Neuronal stem cell (in vitro differentiated cells): ENCODE measurements around the gene SUPV3L1.

Experiments used
- DNase-seq: peaks from one replicate; pipeline ENCODE4 v3.0.0-alpha.2; 2013; ENCODE audit warnings: low spot score
- H2AFZ ChIP-seq: one replicate; pipeline ENCODE4 v1.6.1; 2013; ENCODE audit warnings: mild to moderate bottlenecking, low read length, inconsistent platforms
- H2AK5ac ChIP-seq: 2 replicates; pipeline ENCODE4 v1.6.1; 2013; ENCODE audit warnings: low read depth, mild to moderate bottlenecking, inconsistent platforms, low read length, moderate library complexity, mixed read lengths
- H2BK120ac ChIP-seq: 2 replicates; pipeline ENCODE4 v1.6.1; 2013; ENCODE audit warnings: low read depth, mild to moderate bottlenecking, inconsistent platforms, low read length, moderate library complexity, mixed read lengths
- H2BK12ac ChIP-seq: one replicate; pipeline ENCODE4 v1.6.1; 2013; ENCODE audit warnings: low read length, inconsistent platforms
- H2BK15ac ChIP-seq: 2 replicates; pipeline ENCODE4 v1.6.1; 2013; ENCODE audit warnings: mild to moderate bottlenecking, low read length, inconsistent platforms, mixed read lengths
- H2BK5ac ChIP-seq: one replicate; pipeline ENCODE4 v1.6.1; 2013; ENCODE audit warnings: inconsistent platforms, mild to moderate bottlenecking, low read length, moderate library complexity
- H3K14ac ChIP-seq: one replicate; pipeline ENCODE4 v1.6.1; 2013; ENCODE audit warnings: low read length, inconsistent platforms
- H3K18ac ChIP-seq: 2 replicates; pipeline ENCODE4 v1.6.1; 2013; ENCODE audit warnings: low read length, inconsistent platforms
- H3K23ac ChIP-seq: 2 replicates; pipeline ENCODE4 v1.6.1; 2013; ENCODE audit warnings: low read depth, mild to moderate bottlenecking, mixed read lengths, low read length, inconsistent platforms; ENCODE audit not compliant: poor library complexity
- H3K27ac ChIP-seq: replicated peaks from 3 replicates; pipeline ENCODE4 v1.5.1; 2013; ENCODE audit warnings: low read length, inconsistent platforms
- H3K27me3 ChIP-seq, 3 experiments: 2 replicates each; pipeline ENCODE4 v1.6.1; 2013; ENCODE audit warnings: low read length in 3 of 3, mild to moderate bottlenecking in 2 of 3, inconsistent platforms in 1 of 3, low read depth in 1 of 3, mixed read lengths in 1 of 3, moderate library complexity in 1 of 3; ENCODE audit not compliant: control insufficient read depth in 3 of 3, insufficient read depth in 3 of 3
- H3K36me3 ChIP-seq, 2 donors: replicated peaks in 1 of 2; 2 replicates each; pipeline ENCODE4 v1.6.1; 2013; ENCODE audit warnings: low read length in 2 of 2; ENCODE audit not compliant: control insufficient read depth in 2 of 2, insufficient read depth in 2 of 2
- H3K4ac ChIP-seq: 2 replicates; pipeline ENCODE4 v1.6.1; 2013; ENCODE audit warnings: inconsistent platforms, mild to moderate bottlenecking, low read length, moderate library complexity
- H3K4me1 ChIP-seq, 2 donors: 1 replicate in 1 of 2; 2 replicates in 1 of 2; pipeline ENCODE4 v1.6.1; 2013; ENCODE audit warnings: low read length in 2 of 2, low read depth in 1 of 2; ENCODE audit not compliant: control insufficient read depth in 2 of 2, insufficient read depth in 1 of 2
- H3K4me2 ChIP-seq: one replicate; pipeline ENCODE4 v1.6.1; 2013; ENCODE audit warnings: mild to moderate bottlenecking, low read length, inconsistent platforms; ENCODE audit not compliant: insufficient read depth, poor library complexity, severe bottlenecking
- H3K4me3 ChIP-seq, 2 donors: 2 replicates each; pipeline ENCODE4 v1.5.1; 2013; ENCODE audit warnings: low read length in 2 of 2, mild to moderate bottlenecking in 2 of 2, inconsistent platforms in 1 of 2, moderate library complexity in 1 of 2
- H3K79me1 ChIP-seq: one replicate; pipeline ENCODE4 v1.6.1; 2013; ENCODE audit warnings: low read depth, mild to moderate bottlenecking, inconsistent platforms, low read length, moderate library complexity
- H3K9ac ChIP-seq: one replicate; pipeline ENCODE4 v1.6.1; 2013; ENCODE audit warnings: mild to moderate bottlenecking, low read depth, low read length, inconsistent platforms; ENCODE audit not compliant: poor library complexity
- H3K9me3 ChIP-seq, 2 donors: replicated peaks in 1 of 2; 2 replicates each; pipeline versions ENCODE3 to v1.6.1; 2013; ENCODE audit warnings: low read length in 2 of 2, mild to moderate bottlenecking in 2 of 2, inconsistent platforms in 1 of 2, low read depth in 1 of 2, mixed read lengths in 1 of 2, moderate library complexity in 1 of 2; ENCODE audit not compliant: control insufficient read depth in 2 of 2, insufficient read depth in 1 of 2
- H4K8ac ChIP-seq: one replicate; pipeline ENCODE4 v1.6.1; 2013; ENCODE audit warnings: low read depth, mild to moderate bottlenecking, inconsistent platforms, low read length, moderate library complexity
- H4K91ac ChIP-seq: one replicate; pipeline ENCODE4 v1.6.1; 2013; ENCODE audit warnings: low read length, low read depth, mild to moderate bottlenecking, inconsistent platforms; ENCODE audit not compliant: poor library complexity
- WGBS, 2 donors: extraction: QIAGEN DNeasy Blood & Tissue Kit; methylation state at CpG; one replicate each; pipeline ENCODE4 v1.1.7; 2013; ENCODE audit warnings: missing lambda C conversion rate in 2 of 2, mixed read lengths in 1 of 2; ENCODE audit not compliant: insufficient read length in 2 of 2, insufficient replicate concordance in 1 of 2; ENCODE audit errors: extremely low coverage in 2 of 2; 5-methylcytosine and 5-hydroxymethylcytosine counted together

SUPV3L1 gene

DNA sequence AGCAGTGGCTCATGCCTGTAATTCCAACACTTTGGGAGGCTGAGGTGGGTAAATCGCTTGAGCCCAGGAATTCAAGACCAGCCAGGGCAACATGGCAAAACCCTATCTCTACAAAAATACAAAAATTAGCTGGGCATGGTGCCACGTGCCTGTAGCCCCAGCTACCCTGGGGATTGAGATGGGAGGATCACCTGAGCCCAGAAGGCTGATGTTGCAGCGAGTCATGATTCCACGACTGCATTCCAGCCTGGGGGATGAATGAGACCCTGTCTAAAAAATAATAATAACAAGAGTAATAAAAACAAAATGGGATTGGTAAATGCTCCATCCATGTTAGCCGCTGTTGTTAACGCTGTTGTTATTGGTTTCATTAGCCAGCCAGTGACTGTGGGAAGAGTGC lies 38.8 kb downstream of the SUPV3L1 start:
- H3K79me1 ChIP-seq, result no peaks in the 10 kb centered on the region
- H3K18ac ChIP-seq, result no peak overlapping the region
- H2BK120ac ChIP-seq, result no peak overlapping the region
- H4K91ac ChIP-seq, result no peak overlapping the region
- no peak overlapping the region for H3K14ac ChIP-seq
- H3K9ac ChIP-seq, result no peak overlapping the region
- WGBS, 2 donors, result no CpG with 5 or more reads among the region's 6 CpGs
- H3K4me2 ChIP-seq, result no peak overlapping the region
- no peak overlapping the region for H3K4ac ChIP-seq
- H4K8ac ChIP-seq, result no peak overlapping the region
- H3K23ac ChIP-seq, result no peak overlapping the region
- H2AFZ ChIP-seq, result no peak overlapping the region
- H3K27ac ChIP-seq, result no peak overlapping the region
- H3K9me3 ChIP-seq, result no peaks in the 10 kb centered on the region
- H2BK15ac ChIP-seq, result no peak overlapping the region
- no peak for DNase-seq
- no peaks in the 10 kb centered on the region for H3K36me3 ChIP-seq
- H2AK5ac ChIP-seq, result no peak overlapping the region
- H3K27me3 ChIP-seq, result no peaks in the 10 kb centered on the region
- no peak overlapping the region for H2BK12ac ChIP-seq
- H2BK5ac ChIP-seq, result no peak overlapping the region
- H3K4me3 ChIP-seq, result no peak overlapping the region
- H3K4me1 ChIP-seq, result peaks cover 0 to 2% of the 10 kb centered on the region in 2 donors

- Histone ChIP-seq H3K27me3 (peaks cover 0 to 1% (median 0%) of the 10 kb centered on the region in 3 experiments), H3K9ac (no peak within 1 kb of the TSS), H3K4me2 (no peak within 1 kb of the TSS), H3K4me3 (no peak within 1 kb of the TSS), H3K79me1 (no peaks in the 10 kb centered on the region), H2BK5ac (no peak within 1 kb of the TSS), H2BK12ac (no peak within 1 kb of the TSS), H3K36me3 (no peaks in the 10 kb centered on the region), H2BK15ac (no peak within 1 kb of the TSS), H2BK120ac (no peak within 1 kb of the TSS), H3K23ac (no peak within 1 kb of the TSS), H2AK5ac (no peak within 1 kb of the TSS), H3K4me1 (peaks cover 0 to 2% of the 10 kb centered on the region in 2 donors), H3K14ac (no peak within 1 kb of the TSS), H3K18ac (no peak within 1 kb of the TSS), H4K8ac (no peak within 1 kb of the TSS), H3K27ac (no peak within 1 kb of the TSS), H3K9me3 (no peaks in the 10 kb centered on the region), H3K4ac (no peak within 1 kb of the TSS), H2AFZ (no peak within 1 kb of the TSS), H4K91ac (no peak within 1 kb of the TSS)
- no CpG with 5 or more reads among the region's 8 CpGs for WGBS, 2 donors
- DNase-seq, result no peak
Measured at GRCh38 chr10:69220041-69220451, 40.0 kb downstream of the SUPV3L1 start, which contains the start of gene HKDC1. Gene HKDC1 (plus strand): TSS chr10:69220332. CDS start chr10:69220436, 104 bp downstream.

- Histone ChIP-seq H3K9me3 (no peaks in the 10 kb centered on the region), H3K23ac (no peak overlapping the region), H3K79me1 (no peaks in the 10 kb centered on the region), H2AK5ac (no peak overlapping the region), H4K91ac (no peak overlapping the region), H2BK5ac (no peak overlapping the region), H2BK12ac (no peak overlapping the region), H2AFZ (no peak overlapping the region), H3K18ac (no peak overlapping the region), H3K14ac (no peak overlapping the region), H3K9ac (no peak overlapping the region), H3K4me3 (no peak overlapping the region), H2BK15ac (no peak overlapping the region), H3K27ac (no peak overlapping the region), H2BK120ac (no peak overlapping the region), H3K36me3 (no peaks in the 10 kb centered on the region), H3K4ac (no peak overlapping the region), H3K27me3 (peaks cover 0 to 4% (median 1%) of the 10 kb centered on the region in 3 experiments), H3K4me2 (no peak overlapping the region), H4K8ac (no peak overlapping the region), H3K4me1 (peaks cover 0 to 2% of the 10 kb centered on the region in 2 donors)
- no CpG with 5 or more reads among the region's 9 CpGs for WGBS, 2 donors
- no peak for DNase-seq
Measured at GRCh38 chr10:69220507-69220906, 40.5 kb downstream of the SUPV3L1 start.

DNA sequence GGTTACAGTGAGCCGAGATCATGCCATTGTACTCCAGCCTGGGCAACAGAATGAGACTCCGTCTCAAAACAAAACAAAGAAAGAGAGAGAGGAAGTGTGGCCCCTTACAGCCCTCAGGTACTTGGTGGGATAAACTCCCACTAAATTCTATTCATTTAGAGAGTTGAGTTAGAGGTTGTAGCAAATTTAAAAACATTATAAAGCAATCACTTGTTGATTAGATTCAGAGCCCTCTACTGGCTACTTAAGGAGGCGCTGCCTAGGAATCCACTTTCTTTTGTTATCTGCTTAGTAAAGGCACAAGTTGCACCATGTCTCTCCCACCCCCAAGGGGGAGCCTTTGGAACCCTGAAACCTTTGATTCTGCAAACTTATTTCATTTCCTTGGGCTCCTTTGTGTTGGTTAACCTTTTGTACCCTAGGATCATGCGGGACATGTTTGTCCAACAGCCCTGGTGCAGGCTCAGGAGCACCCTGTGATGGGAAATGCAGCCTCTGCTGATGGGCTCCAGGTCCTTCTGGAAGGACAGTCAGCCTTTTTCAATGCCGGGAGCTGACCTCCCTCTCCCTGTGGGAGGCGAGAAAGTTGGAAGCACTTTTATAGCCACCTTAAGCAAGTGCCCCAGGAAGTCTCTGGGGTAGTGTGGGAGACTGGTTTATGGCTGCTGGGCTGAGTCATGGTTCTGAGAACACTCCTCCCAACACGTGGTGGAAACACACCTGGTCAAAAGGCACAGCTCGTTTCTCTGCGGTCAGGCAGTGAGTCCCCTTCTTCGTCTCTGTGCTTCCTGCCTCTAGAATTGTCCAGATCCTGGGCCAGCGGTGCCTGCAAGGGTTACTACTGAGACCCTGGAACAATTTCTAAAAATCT lies 42.4 kb downstream of the SUPV3L1 start:
- Histone ChIP-seq H3K23ac (no peak overlapping the region), H3K14ac (no peak overlapping the region), H3K27ac (no peak overlapping the region), H3K36me3 (no peaks in the 10 kb centered on the region), H4K8ac (no peak overlapping the region), H3K27me3 (peaks cover 0 to 11% (median 1%) of the 10 kb centered on the region in 3 experiments), H3K4me3 (no peak overlapping the region), H3K9me3 (no peaks in the 10 kb centered on the region), H2BK120ac (no peak overlapping the region), H2BK5ac (no peak overlapping the region), H2BK15ac (peak overlapping the region; percentile 13), H3K79me1 (no peaks in the 10 kb centered on the region), H3K4me2 (no peak overlapping the region), H2BK12ac (no peak overlapping the region), H3K18ac (peak overlapping the region; percentile 63), H2AK5ac (peak overlapping the region; percentile 14), H2AFZ (peak overlapping the region; percentile 90), H3K4me1 (peaks cover 0 to 2% of the 10 kb centered on the region in 2 donors), H3K4ac (no peak overlapping the region), H4K91ac (no peak overlapping the region), H3K9ac (no peak overlapping the region)
- WGBS, 2 donors, result no CpG with 5 or more reads among the region's 11 CpGs
- peak; percentile 40 for DNase-seq
